Uterus (tissue), 2 donors: Measurements from ENCODE around the gene SUPT6H.

ENCODE experiments used
- POLR2A ChIP-seq, 2 donors: fragments of 450-650 bp; IDR thresholded peaks; one replicate each; pipeline ENCODE4 v1.6.1; 2016; ENCODE audit warnings: antibody characterized with exemption in 2 of 2, mild to moderate bottlenecking in 1 of 2, moderate library complexity in 1 of 2
- TF ChIP-seq, protein P1 (sequence below), 4 experiments: fragments of 200-600 bp in 2 of 4; fragments of 450-650 bp in 2 of 4; sonication (generic) in 2 of 4; IDR thresholded peaks; one replicate each; pipeline ENCODE4 v1.5.1; 2016 to 2019; ENCODE audit warnings: antibody characterized with exemption in 4 of 4, mild to moderate bottlenecking in 2 of 4, moderate library complexity in 1 of 4

DNA sequence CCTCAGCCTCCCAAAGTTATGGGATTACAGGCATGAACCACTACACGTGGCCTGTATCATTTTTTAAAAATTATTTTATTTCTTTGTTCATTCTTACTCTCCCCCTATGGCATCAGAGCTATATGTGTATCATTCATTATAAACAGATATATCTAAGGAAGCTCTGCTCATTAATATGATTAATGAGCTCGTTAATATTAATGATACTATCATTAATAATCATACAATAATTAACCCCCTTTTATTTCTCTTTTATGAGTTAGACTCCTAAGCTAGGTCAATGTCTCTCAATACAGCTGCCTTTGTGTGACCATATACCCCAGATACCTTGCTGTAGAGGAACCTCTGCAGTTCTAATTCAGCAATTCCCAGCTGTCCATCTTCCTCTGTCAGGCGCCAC is 43.5 kb upstream of the SUPT6H start:
- no peak for TF ChIP-seq POLR2A (IDR thresholded peaks at IDR 0.05)
- TF ChIP-seq, protein P1, sequence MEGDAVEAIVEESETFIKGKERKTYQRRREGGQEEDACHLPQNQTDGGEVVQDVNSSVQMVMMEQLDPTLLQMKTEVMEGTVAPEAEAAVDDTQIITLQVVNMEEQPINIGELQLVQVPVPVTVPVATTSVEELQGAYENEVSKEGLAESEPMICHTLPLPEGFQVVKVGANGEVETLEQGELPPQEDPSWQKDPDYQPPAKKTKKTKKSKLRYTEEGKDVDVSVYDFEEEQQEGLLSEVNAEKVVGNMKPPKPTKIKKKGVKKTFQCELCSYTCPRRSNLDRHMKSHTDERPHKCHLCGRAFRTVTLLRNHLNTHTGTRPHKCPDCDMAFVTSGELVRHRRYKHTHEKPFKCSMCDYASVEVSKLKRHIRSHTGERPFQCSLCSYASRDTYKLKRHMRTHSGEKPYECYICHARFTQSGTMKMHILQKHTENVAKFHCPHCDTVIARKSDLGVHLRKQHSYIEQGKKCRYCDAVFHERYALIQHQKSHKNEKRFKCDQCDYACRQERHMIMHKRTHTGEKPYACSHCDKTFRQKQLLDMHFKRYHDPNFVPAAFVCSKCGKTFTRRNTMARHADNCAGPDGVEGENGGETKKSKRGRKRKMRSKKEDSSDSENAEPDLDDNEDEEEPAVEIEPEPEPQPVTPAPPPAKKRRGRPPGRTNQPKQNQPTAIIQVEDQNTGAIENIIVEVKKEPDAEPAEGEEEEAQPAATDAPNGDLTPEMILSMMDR (IDR thresholded peaks at IDR 0.05) = no peak
